IMR-90 (cell line): ENCODE measurements around the gene STMN3. TPM values are rescaled to one million over a fixed set of nuclear protein-coding genes. Genes with fewer than 3 reads are reported as not detected.
"Not testable (repeated sequence)": the region's sequence is repeated elsewhere in the genome, so short reads cannot be mapped to it uniquely, and the experiment has no call there.

Experiments used
- ATAC-seq: fragments of 200-7000 bp; cut with Tn5 transposase; 2 replicates; pipeline ENCODE4 v1.9.1; 2020; ENCODE audit warnings: low read depth, mild to moderate bottlenecking, moderate library complexity
- BruUV-seq: library from RNA; stranded (reverse); fragments of 400-500 nt; replicated peaks from 2 replicates; lab custom pipeline; 2021; lab: Mats Ljungman, UMichigan
- CTCF ChIA-PET: fragments of 300-600 bp; formaldehyde crosslinking; extraction: SDS; loops from one replicate; lab custom pipeline; 2021; ENCODE audit warnings: antibody characterized with exemption; lab: Yijun Ruan, JAX
- POLR2A ChIA-PET: fragments of 300-600 bp; sonication (Branson Sonifier 250); formaldehyde crosslinking; loops from one replicate; lab custom pipeline; 2022; ENCODE audit warnings: antibody characterized with exemption; ENCODE audit not compliant: unreplicated experiment; lab: Charles Lee
- DNase-seq: peaks from one replicate; pipeline ENCODE4 v3.0.0; 2013
- H2AFZ ChIP-seq: replicated peaks from 2 replicates; pipeline ENCODE3; 2013; ENCODE audit warnings: low read length, mild to moderate bottlenecking; ENCODE audit not compliant: poor library complexity
- H2AK5ac ChIP-seq: 2 replicates; pipeline ENCODE4 v1.6.1; 2013; ENCODE audit warnings: low read depth, low read length, inconsistent platforms
- H2AK9ac ChIP-seq: replicated peaks from 2 replicates; pipeline ENCODE3; 2013; ENCODE audit warnings: mild to moderate bottlenecking, low read depth, low read length, moderate library complexity; ENCODE audit not compliant: poor library complexity
- H2BK120ac ChIP-seq: 2 replicates; pipeline ENCODE4 v1.6.1; 2013; ENCODE audit warnings: low read depth, low read length, inconsistent platforms
- H2BK15ac ChIP-seq: 3 replicates; pipeline ENCODE4 v1.6.1; 2013; ENCODE audit warnings: low read depth, low read length, inconsistent platforms
- H2BK20ac ChIP-seq: 2 replicates; pipeline ENCODE4 v1.6.1; 2013; ENCODE audit warnings: low read depth, mild to moderate bottlenecking, inconsistent platforms, low read length, moderate library complexity
- H2BK5ac ChIP-seq: 2 replicates; pipeline ENCODE4 v1.6.1; 2013; ENCODE audit warnings: mild to moderate bottlenecking, low read depth, low read length, inconsistent platforms; ENCODE audit not compliant: poor library complexity, severe bottlenecking
- H3K14ac ChIP-seq: replicated peaks from 2 replicates; pipeline ENCODE4 v1.6.1; 2013; ENCODE audit warnings: low read depth, low read length, inconsistent platforms
- H3K18ac ChIP-seq: 2 replicates; pipeline ENCODE4 v1.6.1; 2013; ENCODE audit warnings: low read depth, low read length, control low read depth
- H3K23ac ChIP-seq: 2 replicates; pipeline ENCODE4 v1.6.1; 2013; ENCODE audit warnings: low read depth, low read length, inconsistent platforms
- H3K27ac ChIP-seq: 2 replicates; pipeline ENCODE4 v1.5.1; 2013; ENCODE audit warnings: mild to moderate bottlenecking, control low read depth, low read length; ENCODE audit not compliant: insufficient read depth
- H3K27me3 ChIP-seq: 2 replicates; pipeline ENCODE4 v1.6.1; 2013; ENCODE audit warnings: low read length; ENCODE audit not compliant: control insufficient read depth, insufficient read depth
- H3K36me3 ChIP-seq: 2 replicates; pipeline ENCODE4 v1.6.1; 2013; ENCODE audit warnings: low read length, mixed read lengths; ENCODE audit not compliant: control insufficient read depth, insufficient read depth
- H3K4ac ChIP-seq: 2 replicates; pipeline ENCODE4 v1.6.1; 2013; ENCODE audit warnings: low read depth, low read length, inconsistent platforms
- H3K4me1 ChIP-seq: 2 replicates; pipeline ENCODE4 v1.6.1; 2013; ENCODE audit warnings: low read length, mixed read lengths; ENCODE audit not compliant: control insufficient read depth, insufficient read depth
- H3K4me2 ChIP-seq: 2 replicates; pipeline ENCODE4 v1.6.1; 2013; ENCODE audit warnings: low read depth, mild to moderate bottlenecking, control low read depth, low read length, moderate library complexity
- H3K4me3 ChIP-seq: 2 replicates; pipeline ENCODE4 v1.5.1; 2013; ENCODE audit warnings: low read depth, mild to moderate bottlenecking, control low read depth, low read length, moderate library complexity; ENCODE audit not compliant: insufficient read depth
- H3K56ac ChIP-seq: 2 replicates; pipeline ENCODE4 v1.6.1; 2013; ENCODE audit warnings: low read length, inconsistent platforms; ENCODE audit not compliant: insufficient read depth; ENCODE audit errors: extremely low read depth
- H3K79me1 ChIP-seq, 2 experiments: 2 replicates each; pipeline ENCODE4 v1.6.1; 2013; ENCODE audit warnings: low read length in 2 of 2, inconsistent platforms in 1 of 2, low read depth in 1 of 2
- H3K9ac ChIP-seq: 2 replicates; pipeline ENCODE4 v1.6.1; 2013; ENCODE audit warnings: low read depth, low read length, control low read depth
- H3K9me1 ChIP-seq: 2 replicates; pipeline ENCODE4 v1.6.1; 2013; ENCODE audit warnings: low read length, inconsistent platforms; ENCODE audit not compliant: insufficient read depth
- H3K9me3 ChIP-seq: 2 replicates; pipeline ENCODE4 v1.6.1; 2013; ENCODE audit warnings: low read length; ENCODE audit not compliant: control insufficient read depth, insufficient read depth
- H4K20me1 ChIP-seq: 2 replicates; pipeline ENCODE4 v1.6.1; 2013; ENCODE audit warnings: low read length, inconsistent platforms; ENCODE audit not compliant: insufficient read depth
- H4K5ac ChIP-seq: 2 replicates; pipeline ENCODE4 v1.6.1; 2013; ENCODE audit warnings: mild to moderate bottlenecking, low read depth, low read length, control low read depth
- H4K8ac ChIP-seq, 2 experiments: 2 replicates each; pipeline ENCODE4 v1.6.1; 2013; ENCODE audit warnings: low read depth in 2 of 2, low read length in 2 of 2, control low read depth in 1 of 2, inconsistent platforms in 1 of 2
- H4K91ac ChIP-seq: 2 replicates; pipeline ENCODE4 v1.6.1; 2013; ENCODE audit warnings: low read depth, low read length, inconsistent platforms; ENCODE audit not compliant: insufficient read depth
- CEBPB ChIP-seq: IDR thresholded peaks from 2 replicates; pipeline ENCODE4 v1.6.1; 2012; ENCODE audit warnings: low read depth, low read length, improper control_type of control experiment
- MXI1 ChIP-seq: IDR thresholded peaks from 2 replicates; pipeline ENCODE4 v1.6.1; 2012; ENCODE audit warnings: low read depth, mild to moderate bottlenecking, low read length, moderate library complexity, borderline replicate concordance
- RFX5 ChIP-seq: IDR thresholded peaks from 2 replicates; pipeline ENCODE4 v1.8.0; 2012; ENCODE audit warnings: low read depth, mild to moderate bottlenecking, low read length, moderate library complexity
- SMC3 ChIP-seq: fragments of 150-350 bp; IDR thresholded peaks from 2 replicates; pipeline ENCODE4 v1.6.1; 2016; ENCODE audit warnings: low read depth, mild to moderate bottlenecking, antibody characterized with exemption, low read length, moderate library complexity
- WGBS, 2 experiments: methylation state at CpG; one replicate each; pipeline versions ENCODE4 v1.1.5 to v1.1.7; 2013; ENCODE audit warnings: missing lambda C conversion rate in 2 of 2; ENCODE audit not compliant: insufficient read length in 1 of 2; ENCODE audit errors: extremely low coverage in 2 of 2; 5-methylcytosine and 5-hydroxymethylcytosine counted together
- dilution Hi-C: fragments of 300-500 bp; cut with HindIII; formaldehyde crosslinking; loops from one replicate; pipeline ENCODE4 v1.14.3; 2018; ENCODE audit warnings: low sequenced_read_pairs; ENCODE audit not compliant: unreplicated experiment
- in situ Hi-C: fragments of 300-500 bp; cut with MboI; formaldehyde crosslinking; loops from 3 replicates; pipeline ENCODE4 v1.14.3; 2019; ENCODE audit warnings: low sequenced_read_pairs, inconsistent platforms, mixed read lengths
- intact Hi-C: fragments of 100-400 bp; cut with micrococcal nuclease; formaldehyde crosslinking; loops from 2 replicates; pipeline ENCODE4 v1.10.0; 2022
- polyA plus RNA-seq, 3 experiments: library from polyadenylated mRNA; depleted of rRNA; stranded (reverse); fragments of >200 nt; gene quantifications; 2 replicates each; pipeline ENCODE4 v1.2.3, GENCODE V29; 2012; ENCODE audit warnings: low replicate concordance in 1 of 3
- total RNA-seq: library from RNA; depleted of rRNA; stranded (reverse); fragments of >200 nt; gene quantifications from 2 replicates; pipeline ENCODE4 v1.2.3, GENCODE V29; 2012
- TF ChIP-seq, protein P1 (sequence below): fragments of 150-350 bp; IDR thresholded peaks from 2 replicates; pipeline ENCODE4 v1.6.1; 2016; ENCODE audit warnings: low read depth, mild to moderate bottlenecking, low read length, moderate library complexity, borderline replicate concordance

The STMN3 gene
- total and polyA plus RNA-seq, 2 of the 4 experiments (the other 2 are of a cell fraction): 20.3 to 62.3 TPM

DNA sequence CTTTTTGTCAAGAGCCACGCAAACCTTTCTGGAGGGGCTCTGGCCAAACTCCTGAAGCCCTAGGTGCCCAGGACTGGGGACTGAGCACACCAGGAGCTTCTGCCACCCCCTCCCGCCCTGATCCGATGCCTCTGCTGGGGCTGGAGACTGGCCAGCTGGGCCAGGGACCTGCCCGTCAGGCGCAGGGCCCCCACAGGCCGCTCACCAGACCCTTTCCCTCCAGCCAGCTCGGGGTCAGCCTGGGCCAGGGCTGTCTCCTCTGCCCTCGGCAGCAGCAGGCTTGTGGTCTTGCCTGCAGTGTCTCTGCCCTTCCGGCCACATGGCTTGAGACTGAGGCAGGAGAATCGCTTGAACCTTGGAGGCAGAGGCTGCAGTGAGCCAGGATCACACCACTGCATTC, 19.4 kb upstream of the STMN3 start:
- no TSS peak for BruUV-seq
- H3K4me2 ChIP-seq: no peak overlapping the region
- ATAC-seq (no peak), DNase-seq (no peak)
- dilution Hi-C loops (no loop called here), intact Hi-C loops (no loop called here), in situ Hi-C loops (no loop called here)
- no peak overlapping the region for H3K4me3 ChIP-seq
- H3K14ac ChIP-seq: no peak overlapping the region
- no peak overlapping the region for H2AK5ac ChIP-seq
- no peak overlapping the region for H2BK15ac ChIP-seq
- no peak for TF ChIP-seq MXI1
- TF ChIP-seq SMC3: no peak
- TF ChIP-seq, protein P1, sequence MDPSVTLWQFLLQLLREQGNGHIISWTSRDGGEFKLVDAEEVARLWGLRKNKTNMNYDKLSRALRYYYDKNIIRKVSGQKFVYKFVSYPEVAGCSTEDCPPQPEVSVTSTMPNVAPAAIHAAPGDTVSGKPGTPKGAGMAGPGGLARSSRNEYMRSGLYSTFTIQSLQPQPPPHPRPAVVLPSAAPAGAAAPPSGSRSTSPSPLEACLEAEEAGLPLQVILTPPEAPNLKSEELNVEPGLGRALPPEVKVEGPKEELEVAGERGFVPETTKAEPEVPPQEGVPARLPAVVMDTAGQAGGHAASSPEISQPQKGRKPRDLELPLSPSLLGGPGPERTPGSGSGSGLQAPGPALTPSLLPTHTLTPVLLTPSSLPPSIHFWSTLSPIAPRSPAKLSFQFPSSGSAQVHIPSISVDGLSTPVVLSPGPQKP: no peak
- no peak for TF ChIP-seq CEBPB
- TF ChIP-seq RFX5: no peak
- H3K27me3 ChIP-seq: no peaks in the 10 kb centered on the region
- peaks cover 45% of the 10 kb centered on the region for H3K36me3 ChIP-seq
- H2AK9ac ChIP-seq: no peak overlapping the region
- H4K91ac ChIP-seq: no peak overlapping the region
- no peak overlapping the region for H2BK20ac ChIP-seq
- H3K4ac ChIP-seq: no peak overlapping the region
- H3K9me3 ChIP-seq: no peaks in the 10 kb centered on the region
- H3K4me1 ChIP-seq: no peaks in the 10 kb centered on the region
- H2BK120ac ChIP-seq: no peak overlapping the region
- no peak overlapping the region for H4K8ac ChIP-seq
- no peak overlapping the region for H2AFZ ChIP-seq
- CTCF ChIA-PET: no interaction called here
- no peak overlapping the region for H3K56ac ChIP-seq
- H3K18ac ChIP-seq: no peak overlapping the region
- POLR2A ChIA-PET: no interaction called here
- no peak overlapping the region for H3K23ac ChIP-seq
- no peak overlapping the region for H2BK5ac ChIP-seq
- H3K9me1 ChIP-seq: no peaks in the 10 kb centered on the region; the same call in 1 of the 2 replicates
- H4K5ac ChIP-seq: no peak overlapping the region
- no peaks in the 10 kb centered on the region for H4K20me1 ChIP-seq
- WGBS, 2 experiments: 97% methylated on average over 9 of the region's 10 CpGs; no CpG with 5 or more reads in 1 of the 2 experiments
- peaks cover 0 to 2% of the 10 kb centered on the region in 2 experiments; a peak in 2 of 4 replicates for H3K79me1 ChIP-seq
- H3K9ac ChIP-seq: no peak overlapping the region
- H3K27ac ChIP-seq: no peak overlapping the region

DNA sequence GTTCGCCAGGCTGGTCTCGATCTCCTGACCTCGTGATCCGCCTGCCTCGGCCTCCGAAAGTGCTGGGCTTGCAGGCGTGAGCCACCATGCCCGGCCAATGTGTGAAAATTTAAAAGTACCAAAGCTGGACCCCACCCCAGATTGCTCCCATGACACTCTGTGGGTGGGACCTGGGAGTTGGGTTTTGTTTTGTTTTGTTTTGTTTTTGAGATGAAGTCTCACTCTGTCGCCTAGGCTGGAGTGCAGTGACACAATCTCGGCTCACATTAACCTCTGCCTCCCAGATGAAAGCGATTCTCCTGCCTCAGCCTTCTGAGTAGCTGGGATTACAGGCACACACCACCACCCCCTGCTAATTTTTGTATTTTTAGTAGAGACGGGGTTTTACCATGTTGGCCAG, 18.5 kb upstream of the STMN3 start:
- POLR2A ChIA-PET, H3K9me1 ChIP-seq, H3K4ac ChIP-seq, H3K4me3 ChIP-seq, ATAC-seq, dilution Hi-C loops, H3K14ac ChIP-seq, H4K20me1 ChIP-seq, in situ Hi-C loops, CTCF ChIA-PET, H4K8ac ChIP-seq, H2AK9ac ChIP-seq, H3K27me3 ChIP-seq, H3K9me3 ChIP-seq, H4K5ac ChIP-seq, H3K56ac ChIP-seq, H2BK120ac ChIP-seq, H2BK5ac ChIP-seq, intact Hi-C loops, H3K18ac ChIP-seq, H3K4me2 ChIP-seq, H3K23ac ChIP-seq, H3K79me1 ChIP-seq, BruUV-seq, H3K4me1 ChIP-seq, H2BK15ac ChIP-seq, H2AFZ ChIP-seq, DNase-seq, H4K91ac ChIP-seq, H3K9ac ChIP-seq, H3K27ac ChIP-seq, H2AK5ac ChIP-seq, H2BK20ac ChIP-seq: not testable (repeated sequence)
- WGBS, 2 experiments: no CpG with 5 or more reads among the region's 12 CpGs
- H3K36me3 ChIP-seq: peaks cover 49% of the 10 kb centered on the region
